Endothelial cell of umbilical vein (primary cell): ENCODE results near the gene GPR173. TPM values are rescaled to one million over a fixed set of nuclear protein-coding genes. Genes with fewer than 3 reads are reported as not detected.

Experiments
- BruUV-seq: library from RNA; stranded (reverse); fragments of 400-500 nt; replicated peaks from 2 replicates; lab custom pipeline; 2021; lab: Mats Ljungman, UMichigan
- CTCF ChIA-PET: fragments of 300-600, 350-600 bp; sonication (Branson Sonifier 250); formaldehyde crosslinking; loops from one replicate; lab custom pipeline; 2021; ENCODE audit warnings: antibody characterized with exemption, inconsistent platforms; lab: Charles Lee
- POLR2A ChIA-PET: fragments of 300-600, 350-600 bp; sonication (Branson Sonifier 250); formaldehyde crosslinking; loops from one replicate; lab custom pipeline; 2021; ENCODE audit warnings: antibody characterized with exemption, inconsistent platforms; lab: Charles Lee
- DNase-seq: peaks from one replicate; pipeline ENCODE4 v3.0.0-alpha.2; 2011; ENCODE audit warnings: low read depth, low spot score
- FAIRE-seq: peaks from 2 replicates; lab custom pipeline; 2011; peaks lifted over from hg19 to GRCh38; lab: Jason Lieb, UNC
- H2AFZ ChIP-seq: 2 replicates; pipeline ENCODE4 v1.6.0; 2012; ENCODE audit warnings: low read depth, low read length, control low read depth, inconsistent platforms
- H3K27ac ChIP-seq: 2 replicates; pipeline ENCODE4 v1.5.1; 2011; ENCODE audit warnings: low read depth, mild to moderate bottlenecking, control low read depth, low read length, moderate library complexity; ENCODE audit not compliant: insufficient read depth
- H3K27me3 ChIP-seq, 2 experiments: 2 replicates each; pipeline versions ENCODE4 v1.6.0 to v1.6.1; 2011; ENCODE audit warnings: low read length in 2 of 2, mixed read lengths in 1 of 2; ENCODE audit not compliant: control insufficient read depth in 2 of 2, insufficient read depth in 2 of 2
- H3K36me3 ChIP-seq, 2 experiments: 2 replicates in 1 of 2; 3 replicates in 1 of 2; pipeline ENCODE4 v1.5.1; 2011; ENCODE audit warnings: low read length in 2 of 2, mild to moderate bottlenecking in 1 of 2, moderate library complexity in 1 of 2; ENCODE audit not compliant: control insufficient read depth in 2 of 2, insufficient read depth in 2 of 2; ENCODE audit errors: extremely low read depth in 1 of 2
- H3K4me1 ChIP-seq: 3 replicates; pipeline ENCODE4 v1.5.1; 2011; ENCODE audit warnings: mild to moderate bottlenecking, low read length; ENCODE audit not compliant: control insufficient read depth, insufficient read depth; ENCODE audit errors: extremely low read depth
- H3K4me2 ChIP-seq: 2 replicates; pipeline ENCODE4 v1.6.1; 2011; ENCODE audit warnings: low read length, control low read depth, mixed read lengths; ENCODE audit not compliant: insufficient read depth
- H3K4me3 ChIP-seq, 3 experiments: fragments of 200-600 bp in 1 of 3; sonication (generic), shearing (Covaris generic) in 1 of 3; replicated peaks in 1 of 3; 2 replicates each; pipeline ENCODE4 v1.5.1; 2011 to 2016; ENCODE audit warnings: control low read depth in 3 of 3, low read length in 3 of 3, mild to moderate bottlenecking in 2 of 3, inconsistent platforms in 1 of 3, low read depth in 1 of 3, moderate library complexity in 1 of 3; ENCODE audit not compliant: insufficient read depth in 1 of 3
- H3K79me2 ChIP-seq: 2 replicates; pipeline ENCODE4 v1.6.0; 2012; ENCODE audit warnings: low read length, inconsistent platforms; ENCODE audit not compliant: control insufficient read depth, insufficient read depth
- H3K9ac ChIP-seq: replicated peaks from 2 replicates; pipeline ENCODE3; 2011; ENCODE audit warnings: low read length, control low read depth; ENCODE audit not compliant: insufficient read depth; ENCODE audit errors: extremely low read depth
- H3K9me1 ChIP-seq: replicated peaks from 3 replicates; pipeline ENCODE4 v1.6.0; 2011; ENCODE audit warnings: mild to moderate bottlenecking, low read length; ENCODE audit not compliant: control insufficient read depth, insufficient read depth; ENCODE audit errors: extremely low read depth
- H3K9me3 ChIP-seq: replicated peaks from 2 replicates; pipeline ENCODE4 v1.5.1; 2012; ENCODE audit warnings: low read length, inconsistent platforms; ENCODE audit not compliant: control insufficient read depth, insufficient read depth
- H4K20me1 ChIP-seq: replicated peaks from 2 replicates; pipeline ENCODE3; 2011; ENCODE audit warnings: mild to moderate bottlenecking, low read length; ENCODE audit not compliant: control insufficient read depth, insufficient read depth; ENCODE audit errors: extremely low read depth
- EZH2 ChIP-seq: IDR thresholded peaks from 2 replicates; pipeline ENCODE4 v1.6.1; 2012; ENCODE audit warnings: borderline replicate concordance, low read depth, mild to moderate bottlenecking, moderate library complexity, low read length, inconsistent platforms; ENCODE audit not compliant: severe bottlenecking
- FOS ChIP-seq: IDR thresholded peaks from 2 replicates; pipeline ENCODE4 v1.6.1; 2011; ENCODE audit warnings: mild to moderate bottlenecking, low read length, moderate library complexity, borderline replicate concordance; ENCODE audit not compliant: insufficient read depth
- GATA2 ChIP-seq: IDR thresholded peaks from 2 replicates; pipeline ENCODE4 v1.7.0; 2011; ENCODE audit warnings: low read depth, mild to moderate bottlenecking, moderate library complexity, mixed read lengths, low read length; ENCODE audit not compliant: insufficient read length, insufficient read depth
- JUN ChIP-seq: IDR thresholded peaks from 2 replicates; pipeline ENCODE4 v1.6.1; 2011; ENCODE audit warnings: borderline replicate concordance, low read depth; ENCODE audit not compliant: insufficient read length, insufficient read depth
- MYC ChIP-seq: IDR thresholded peaks from one replicate; pipeline ENCODE4 v1.6.1; 2011; ENCODE audit warnings: mild to moderate bottlenecking, low read depth, low read length
- POLR2A ChIP-seq: IDR thresholded peaks from 2 replicates; pipeline ENCODE4 v1.6.1; 2012; ENCODE audit warnings: low read depth, mild to moderate bottlenecking, control low read depth, low read length
- POLR2AphosphoS5 ChIP-seq: IDR thresholded peaks from 2 replicates; pipeline ENCODE4 v1.6.1; 2012; ENCODE audit warnings: low read depth, mild to moderate bottlenecking, control low read depth, low read length, moderate library complexity; ENCODE audit not compliant: insufficient read depth
- dilution Hi-C: fragments of 300-500 bp; cut with MboI; formaldehyde crosslinking; loops from one replicate; pipeline ENCODE4 v1.15.0; 2019; ENCODE audit warnings: low sequenced_read_pairs; ENCODE audit not compliant: extremely low pct_ligation_motif_present
- intact Hi-C: fragments of 100-400 bp; cut with micrococcal nuclease; formaldehyde crosslinking; loops from one replicate; pipeline ENCODE4 v1.10.0; 2022
- polyA plus RNA-seq, 4 experiments: library from polyadenylated mRNA; depleted of rRNA in 3 of 4; stranded (reverse) in 3 of 4; unstranded in 1 of 4; fragments of >200 nt; gene quantifications; 2 replicates each; pipeline versions ENCODE4 v1.2.1 to v1.2.3, GENCODE V29; 2011 to 2012; ENCODE audit warnings: missing spikeins in 1 of 4
- small RNA-seq: library from RNA; depleted of rRNA; stranded (forward); fragments of <200 nt; gene quantifications from one replicate; pipeline ENCODE3, GENCODE V24; 2012; ENCODE audit warnings: low replicate concordance, low read depth; ENCODE audit not compliant: insufficient read depth, insufficient read length
- total RNA-seq: library from RNA; stranded (reverse); gene quantifications from 2 replicates; pipeline ENCODE4 v1.2.3, GENCODE V29; 2021
- TF ChIP-seq, protein P1 (sequence below), 2 donors: IDR thresholded peaks; 1 replicate in 1 of 2; 2 replicates in 1 of 2; pipeline ENCODE4 v1.5.1; 2011; ENCODE audit warnings: low read length in 2 of 2, mild to moderate bottlenecking in 2 of 2, moderate library complexity in 2 of 2, control low read depth in 1 of 2, inconsistent platforms in 1 of 2, low read depth in 1 of 2; ENCODE audit not compliant: insufficient read depth in 1 of 2; ENCODE audit errors: extremely low read depth in 1 of 2
- TF ChIP-seq, protein P2 (sequence below): IDR thresholded peaks from 2 replicates; pipeline ENCODE4 v1.6.1; 2011; ENCODE audit not compliant: insufficient read depth, insufficient read length

GPR173 gene
- total and polyA plus RNA-seq, 2 donors (not counting 3 experiments of a cell fraction or from before 2014, with no cell fraction given), result 9.2 to 11.3 TPM

DNA sequence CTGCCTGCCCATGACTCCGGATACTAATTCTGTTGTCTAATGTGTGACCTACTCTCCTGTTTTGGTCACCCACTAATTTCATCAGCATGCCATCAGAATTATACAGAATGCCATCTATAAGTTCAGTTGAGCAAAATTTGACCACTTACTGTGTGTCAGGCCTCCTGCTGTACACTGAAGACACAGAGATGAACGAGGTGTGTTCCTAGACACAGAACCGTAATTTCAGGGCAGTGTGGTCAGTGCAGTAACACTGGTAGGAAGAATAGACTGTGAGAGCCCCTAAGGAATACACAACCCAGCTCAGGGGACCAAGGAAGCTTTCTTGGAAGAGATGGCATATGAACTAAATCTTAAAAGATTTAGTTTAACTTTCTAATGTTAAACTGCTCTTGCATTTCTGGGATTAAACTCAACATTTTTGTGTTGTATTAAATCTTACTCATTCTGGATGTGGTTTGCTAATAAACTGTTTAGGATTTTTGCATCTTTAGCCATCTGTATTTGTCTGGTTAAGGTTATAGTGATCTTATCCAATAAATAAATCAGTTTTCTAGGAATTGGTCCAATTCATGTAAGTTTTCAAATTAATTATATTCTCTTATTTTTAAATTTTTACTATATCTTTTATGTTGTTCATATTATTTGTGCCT, 79.6 kb downstream of the GPR173 start:
- H3K4me3 ChIP-seq, result no peak overlapping the region
- ChIA-PET CTCF (no interaction called here), POLR2A (no interaction called here)
- H3K4me2 ChIP-seq, result no peak overlapping the region
- no peaks in the 10 kb centered on the region for H3K36me3 ChIP-seq
- intact Hi-C loops (no loop called here), dilution Hi-C loops (no loop called here)
- H3K4me1 ChIP-seq, result no peaks in the 10 kb centered on the region
- no peak overlapping the region for H2AFZ ChIP-seq
- no peaks in the 10 kb centered on the region for H3K9me3 ChIP-seq
- no TSS peak for BruUV-seq
- H3K27me3 ChIP-seq, result no peaks in the 10 kb centered on the region
- no peak overlapping the region for H3K9ac ChIP-seq
- H4K20me1 ChIP-seq, result no peaks in the 10 kb centered on the region
- TF ChIP-seq POLR2A, result no peak
- TF ChIP-seq, protein P1, sequence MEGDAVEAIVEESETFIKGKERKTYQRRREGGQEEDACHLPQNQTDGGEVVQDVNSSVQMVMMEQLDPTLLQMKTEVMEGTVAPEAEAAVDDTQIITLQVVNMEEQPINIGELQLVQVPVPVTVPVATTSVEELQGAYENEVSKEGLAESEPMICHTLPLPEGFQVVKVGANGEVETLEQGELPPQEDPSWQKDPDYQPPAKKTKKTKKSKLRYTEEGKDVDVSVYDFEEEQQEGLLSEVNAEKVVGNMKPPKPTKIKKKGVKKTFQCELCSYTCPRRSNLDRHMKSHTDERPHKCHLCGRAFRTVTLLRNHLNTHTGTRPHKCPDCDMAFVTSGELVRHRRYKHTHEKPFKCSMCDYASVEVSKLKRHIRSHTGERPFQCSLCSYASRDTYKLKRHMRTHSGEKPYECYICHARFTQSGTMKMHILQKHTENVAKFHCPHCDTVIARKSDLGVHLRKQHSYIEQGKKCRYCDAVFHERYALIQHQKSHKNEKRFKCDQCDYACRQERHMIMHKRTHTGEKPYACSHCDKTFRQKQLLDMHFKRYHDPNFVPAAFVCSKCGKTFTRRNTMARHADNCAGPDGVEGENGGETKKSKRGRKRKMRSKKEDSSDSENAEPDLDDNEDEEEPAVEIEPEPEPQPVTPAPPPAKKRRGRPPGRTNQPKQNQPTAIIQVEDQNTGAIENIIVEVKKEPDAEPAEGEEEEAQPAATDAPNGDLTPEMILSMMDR (IDR thresholded peaks at IDR 0.05; ENCODE audit: extremely low read depth in 1 of 2, insufficient read depth in 1 of 2, low read depth in 1 of 2, low read length in 2 of 2), result no peak
- TF ChIP-seq JUN, result no peak
- no peak for TF ChIP-seq GATA2
- TF ChIP-seq EZH2, result no peak
- TF ChIP-seq MYC, result no peak
- TF ChIP-seq POLR2AphosphoS5, result no peak
- TF ChIP-seq, protein P2, sequence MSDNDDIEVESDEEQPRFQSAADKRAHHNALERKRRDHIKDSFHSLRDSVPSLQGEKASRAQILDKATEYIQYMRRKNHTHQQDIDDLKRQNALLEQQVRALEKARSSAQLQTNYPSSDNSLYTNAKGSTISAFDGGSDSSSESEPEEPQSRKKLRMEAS, result no peak
- no peak for TF ChIP-seq FOS
- H3K27ac ChIP-seq, result no peak overlapping the region
- FAIRE-seq (no peak), DNase-seq (no peak)
- no peaks in the 10 kb centered on the region for H3K79me2 ChIP-seq
- H3K9me1 ChIP-seq, result no peaks in the 10 kb centered on the region

Small RNA genes lying within 50 kb of the gene (small RNA-seq; reads per million reads assigned to genes)
- not detected for gene AL591212.2

Other genes starting within 250 kb of the GPR173 start
- gene XAGE5, start 237.5 kb upstream of the GPR173 start, total RNA-seq, result not detected in 2 replicates
- not detected in 2 replicates for gene XAGE5, start 237.5 kb upstream of the GPR173 start, polyA plus RNA-seq
- gene XAGE3, start 180.7 kb upstream of the GPR173 start, total RNA-seq, result not detected in 2 replicates
- gene XAGE3, start 180.7 kb upstream of the GPR173 start, polyA plus RNA-seq, result not detected in 2 replicates
- gene FAM156B, start 151.5 kb upstream of the GPR173 start, total RNA-seq, result 10.8 and 16.7 TPM in 2 replicates
- gene FAM156B, start 151.5 kb upstream of the GPR173 start, polyA plus RNA-seq, result 33.9 and 35.4 TPM in 2 replicates
- 15.3 and 18.2 TPM in 2 replicates for gene FAM156A, start 90.3 kb upstream of the GPR173 start, total RNA-seq
- gene FAM156A, start 90.3 kb upstream of the GPR173 start, polyA plus RNA-seq, result 11.3 and 16.1 TPM in 2 replicates
- 15.9 and 17.3 TPM in 2 replicates for gene TSPYL2, start 33.6 kb downstream of the GPR173 start, total RNA-seq
- 17.8 and 18.9 TPM in 2 replicates for gene TSPYL2, start 33.6 kb downstream of the GPR173 start, polyA plus RNA-seq
- gene KANTR, start 45.4 kb downstream of the GPR173 start, total RNA-seq, result 8.6 and 9.8 TPM in 2 replicates
- gene KANTR, start 45.4 kb downstream of the GPR173 start, polyA plus RNA-seq, result 2.8 and 3.1 TPM in 2 replicates
- 77.8 and 78.7 TPM in 2 replicates for gene KDM5C, start 176.4 kb downstream of the GPR173 start, total RNA-seq
- 44.7 and 45.9 TPM in 2 replicates for gene KDM5C, start 176.4 kb downstream of the GPR173 start, polyA plus RNA-seq
- gene IQSEC2, start 232.8 kb downstream of the GPR173 start, total RNA-seq, result 9.4 and 9.9 TPM in 2 replicates
- gene IQSEC2, start 232.8 kb downstream of the GPR173 start, polyA plus RNA-seq, result 5.4 and 6.7 TPM in 2 replicates